ENCODE data around the gene IGBP1. TPM values are rescaled to one million over a fixed set of nuclear protein-coding genes. Genes with fewer than 3 reads are reported as not detected.

Gene IGBP1
- total RNA-seq: 58.7 and 60.9 TPM in 2 replicates

GRCh38 chrX:70133303-70134115, at the start of gene IGBP1:
IGBP1 (plus strand) TSS chrX:70133447; CDS start chrX:70133948, 501 bp downstream.
- peak within 1 kb of the TSS; percentile 83 for H3K4me3 ChIP-seq (ENCODE audit: low read depth, low read length)
- peak; percentile 51 for TF ChIP-seq CTCF (IDR thresholded peaks at IDR 0.05; ENCODE audit: insufficient read depth, low read depth, low read length)
- DNase-seq (ENCODE audit: low read depth): peak; percentile 89

- TF ChIP-seq CTCF (IDR thresholded peaks at IDR 0.05; ENCODE audit: insufficient read depth, low read depth, low read length): no peak
- H3K4me3 ChIP-seq (ENCODE audit: low read depth, low read length): no peak overlapping the region
These were observed 48.5 kb upstream of the IGBP1 start for GRCh38 chrX:70084592-70085240.

GRCh38 chrX:70087857-70088630, 45.2 kb upstream of the IGBP1 start:
- TF ChIP-seq CTCF (IDR thresholded peaks at IDR 0.05; ENCODE audit: insufficient read depth, low read depth, low read length): no peak
- DNase-seq (ENCODE audit: low read depth): peak; percentile 41
- no peak overlapping the region for H3K4me3 ChIP-seq (ENCODE audit: low read depth, low read length)

More at GRCh38 chrX:70084592-70085240, 48.5 kb upstream of the IGBP1 start:
- no peak for DNase-seq (ENCODE audit: low read depth)

GRCh38 chrX:70088751-70089150, 44.5 kb upstream of the IGBP1 start:
- no peak overlapping the region for H3K4me3 ChIP-seq (ENCODE audit: low read depth, low read length)
- DNase-seq (ENCODE audit: low read depth): no peak
- no peak for TF ChIP-seq CTCF (IDR thresholded peaks at IDR 0.05; ENCODE audit: insufficient read depth, low read depth, low read length)

GRCh38 chrX:70089604-70090297, 43.5 kb upstream of the IGBP1 start:
- no peak for DNase-seq (ENCODE audit: low read depth)
- H3K4me3 ChIP-seq (ENCODE audit: low read depth, low read length): no peak overlapping the region
- TF ChIP-seq CTCF (IDR thresholded peaks at IDR 0.05; ENCODE audit: insufficient read depth, low read depth, low read length): no peak

- TF ChIP-seq CTCF (IDR thresholded peaks at IDR 0.05; ENCODE audit: insufficient read depth, low read depth, low read length): no peak
- DNase-seq (ENCODE audit: low read depth): no peak
- H3K4me3 ChIP-seq (ENCODE audit: low read depth, low read length): no peak overlapping the region
These were observed 41.0 kb upstream of the IGBP1 start for GRCh38 chrX:70092247-70092646.

All from fibroblast of villous mesenchyme (primary cell).